AG10803 (cell line): Measurements from ENCODE around the gene BHMT2.

Experiments
- DNase-seq: peaks from one replicate; pipeline ENCODE4 v3.0.0; 2010; ENCODE audit warnings: low read depth
- H3K4me3 ChIP-seq: 2 replicates; pipeline ENCODE4 v1.5.1; 2011; ENCODE audit warnings: mild to moderate bottlenecking, low read length, control low read depth
- CTCF ChIP-seq: conservative IDR thresholded peaks from 2 replicates; pipeline ENCODE4 v1.5.1; 2011; ENCODE audit warnings: mild to moderate bottlenecking, low read length, control low read depth, inconsistent platforms

The BHMT2 gene

GRCh38 chr5:79030663-79031484, 38.7 kb upstream of the BHMT2 start:
- H3K4me3 ChIP-seq, result no peak overlapping the region
- TF ChIP-seq CTCF, result no peak
- DNase-seq, result no peak

- no peak for TF ChIP-seq CTCF
- no peak for DNase-seq
- no peak overlapping the region for H3K4me3 ChIP-seq
Measured at GRCh38 chr5:79031485-79031867, 38.1 kb upstream of the BHMT2 start.

GRCh38 chr5:79032031-79032695, 37.4 kb upstream of the BHMT2 start:
- TF ChIP-seq CTCF, result no peak
- no peak for DNase-seq
- H3K4me3 ChIP-seq, result no peak overlapping the region

- TF ChIP-seq CTCF, result no peak
- no peak overlapping the region for H3K4me3 ChIP-seq
- DNase-seq, result no peak
Measured at GRCh38 chr5:79032782-79033181, 36.8 kb upstream of the BHMT2 start.

GRCh38 chr5:79035237-79035636, 34.3 kb upstream of the BHMT2 start:
- DNase-seq, result no peak
- TF ChIP-seq CTCF, result no peak

GRCh38 chr5:79036769-79037168, 32.8 kb upstream of the BHMT2 start:
- no peak for TF ChIP-seq CTCF
- DNase-seq, result no peak
- no peak overlapping the region for H3K4me3 ChIP-seq

More at GRCh38 chr5:79035237-79035636, 34.3 kb upstream of the BHMT2 start:
- no peak overlapping the region for H3K4me3 ChIP-seq

GRCh38 chr5:79042188-79042587, 27.4 kb upstream of the BHMT2 start:
- no peak overlapping the region for H3K4me3 ChIP-seq
- TF ChIP-seq CTCF, result no peak
- no peak for DNase-seq
